ENCODE results near the gene AKAP1. TPM values are rescaled to one million over a fixed set of nuclear protein-coding genes. Genes with fewer than 3 reads are reported as not detected.

AKAP1 gene
- total RNA-seq, 2 donors from 2014 or later = 90.4 to 139 TPM

- peaks cover 25% of the 10 kb centered on the region for H3K36me3 ChIP-seq
- no peak overlapping the region for H3K4me3 ChIP-seq
- no peaks in the 10 kb centered on the region for H3K4me1 ChIP-seq
- no peak for TF ChIP-seq CTCF (IDR thresholded peaks at IDR 0.05)
- no peaks in the 10 kb centered on the region for H3K9me3 ChIP-seq
- DNase-seq (ENCODE audit: low spot score) = no peak
- no peak overlapping the region for H3K27ac ChIP-seq
- no peaks in the 10 kb centered on the region for H3K27me3 ChIP-seq
Measured at GRCh38 chr17:57125406-57125805, 40.4 kb downstream of the AKAP1 start.

- no peak for DNase-seq (ENCODE audit: low spot score)
- H3K4me3 ChIP-seq = no peak overlapping the region
- no peak for TF ChIP-seq CTCF (IDR thresholded peaks at IDR 0.05)
- H3K4me1 ChIP-seq = no peaks in the 10 kb centered on the region
- no peaks in the 10 kb centered on the region for H3K27me3 ChIP-seq
- H3K9me3 ChIP-seq = no peaks in the 10 kb centered on the region
- H3K36me3 ChIP-seq = peaks cover 22% of the 10 kb centered on the region
- no peak overlapping the region for H3K27ac ChIP-seq
Measured at GRCh38 chr17:57125866-57126265, 40.8 kb downstream of the AKAP1 start.

- H3K36me3 ChIP-seq = no peaks in the 10 kb centered on the region
- no peak overlapping the region for H3K27ac ChIP-seq
- TF ChIP-seq CTCF (IDR thresholded peaks at IDR 0.05) = peak; percentile 90 to 95
- H3K27me3 ChIP-seq = no peaks in the 10 kb centered on the region
- peak overlapping the region; percentile 11 to 15 for H3K4me3 ChIP-seq
- peak; percentile 86 for DNase-seq (ENCODE audit: low spot score)
- peaks cover 0 to 3% of the 10 kb centered on the region in 2 donors for H3K4me1 ChIP-seq
- no peaks in the 10 kb centered on the region for H3K9me3 ChIP-seq
Measured at GRCh38 chr17:57130708-57131461, 45.8 kb downstream of the AKAP1 start.

GRCh38 chr17:57132663-57133062 lies 47.6 kb downstream of the AKAP1 start:
- no peaks in the 10 kb centered on the region for H3K36me3 ChIP-seq
- no peaks in the 10 kb centered on the region for H3K9me3 ChIP-seq
- H3K4me1 ChIP-seq = peaks cover 0 to 3% of the 10 kb centered on the region in 2 donors
- no peak for TF ChIP-seq CTCF (IDR thresholded peaks at IDR 0.05)
- no peaks in the 10 kb centered on the region for H3K27me3 ChIP-seq
- H3K27ac ChIP-seq = no peak overlapping the region
- H3K4me3 ChIP-seq = no peak overlapping the region
- DNase-seq (ENCODE audit: low spot score) = no peak

- Histone ChIP-seq H3K27ac (no peak overlapping the region), H3K9me3 (no peaks in the 10 kb centered on the region), H3K4me1 (peaks cover 0 to 3% of the 10 kb centered on the region in 2 donors), H3K27me3 (no peaks in the 10 kb centered on the region), H3K4me3 (no peak overlapping the region), H3K36me3 (no peaks in the 10 kb centered on the region)
- DNase-seq (ENCODE audit: low spot score) = no peak
- TF ChIP-seq CTCF (IDR thresholded peaks at IDR 0.05) = no peak
Measured at GRCh38 chr17:57133486-57133885, 48.4 kb downstream of the AKAP1 start.

Measured in right atrium auricular region (tissue), 2 donors.